Measurements from ENCODE around the gene KASH5.

KASH5 gene

DNA sequence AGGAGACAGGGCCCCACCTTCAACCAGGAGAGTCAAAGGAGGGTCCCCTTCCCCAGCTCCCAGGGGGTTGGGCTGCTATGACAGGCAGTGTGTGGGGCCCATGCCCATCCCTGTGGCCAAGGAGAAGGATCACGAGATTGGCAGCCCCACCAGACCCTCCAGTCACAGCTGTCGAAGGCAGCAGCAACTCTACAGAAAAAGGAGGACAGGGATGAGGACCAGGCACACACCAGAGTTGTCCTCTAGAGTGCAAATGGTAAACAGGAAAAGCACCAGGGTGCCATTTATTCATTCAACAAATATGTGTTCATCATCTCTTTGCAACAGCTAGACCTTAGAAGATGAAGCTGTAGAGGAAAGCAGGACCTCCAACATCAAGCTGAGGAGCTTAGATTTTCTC lies 31.1 kb downstream of the KASH5 start:
- no peaks in the 10 kb centered on the region for H3K36me3 ChIP-seq
- peak overlapping the region; percentile 73 for H3K27ac ChIP-seq
- H3K4me3 ChIP-seq (ENCODE audit: low read depth, low read length): no peak overlapping the region
- TF ChIP-seq, protein P1, sequence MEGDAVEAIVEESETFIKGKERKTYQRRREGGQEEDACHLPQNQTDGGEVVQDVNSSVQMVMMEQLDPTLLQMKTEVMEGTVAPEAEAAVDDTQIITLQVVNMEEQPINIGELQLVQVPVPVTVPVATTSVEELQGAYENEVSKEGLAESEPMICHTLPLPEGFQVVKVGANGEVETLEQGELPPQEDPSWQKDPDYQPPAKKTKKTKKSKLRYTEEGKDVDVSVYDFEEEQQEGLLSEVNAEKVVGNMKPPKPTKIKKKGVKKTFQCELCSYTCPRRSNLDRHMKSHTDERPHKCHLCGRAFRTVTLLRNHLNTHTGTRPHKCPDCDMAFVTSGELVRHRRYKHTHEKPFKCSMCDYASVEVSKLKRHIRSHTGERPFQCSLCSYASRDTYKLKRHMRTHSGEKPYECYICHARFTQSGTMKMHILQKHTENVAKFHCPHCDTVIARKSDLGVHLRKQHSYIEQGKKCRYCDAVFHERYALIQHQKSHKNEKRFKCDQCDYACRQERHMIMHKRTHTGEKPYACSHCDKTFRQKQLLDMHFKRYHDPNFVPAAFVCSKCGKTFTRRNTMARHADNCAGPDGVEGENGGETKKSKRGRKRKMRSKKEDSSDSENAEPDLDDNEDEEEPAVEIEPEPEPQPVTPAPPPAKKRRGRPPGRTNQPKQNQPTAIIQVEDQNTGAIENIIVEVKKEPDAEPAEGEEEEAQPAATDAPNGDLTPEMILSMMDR (IDR thresholded peaks at IDR 0.05; ENCODE audit: low read depth, low read length): no peak
- no peak for DNase-seq
- no peaks in the 10 kb centered on the region for H3K9me3 ChIP-seq (ENCODE audit: severe bottlenecking)
- H3K27me3 ChIP-seq (ENCODE audit: insufficient read depth, low read depth, severe bottlenecking): no peaks in the 10 kb centered on the region

DNA sequence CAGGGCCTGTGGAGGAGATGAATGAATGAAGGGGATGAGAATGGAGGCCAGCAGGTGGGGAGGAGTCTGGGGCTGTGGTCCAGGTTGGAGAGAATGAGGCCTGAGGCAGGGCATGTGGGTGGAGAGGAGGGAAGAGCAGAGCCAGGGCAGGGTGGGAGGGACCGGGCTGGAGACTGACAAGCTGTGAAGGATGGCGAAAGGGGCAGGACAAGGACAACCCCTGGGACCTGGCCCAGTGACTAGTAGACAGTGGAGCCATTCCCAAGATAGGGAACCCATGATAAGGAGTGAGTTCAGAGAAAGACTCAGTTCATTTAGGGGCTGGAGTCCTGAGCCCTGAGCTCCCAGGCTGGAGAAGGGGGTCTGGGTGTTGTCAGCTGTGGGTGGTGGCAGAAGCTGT lies 32.2 kb downstream of the KASH5 start:
- Histone ChIP-seq H3K9me3 (ENCODE audit: severe bottlenecking) (no peaks in the 10 kb centered on the region), H3K27me3 (ENCODE audit: insufficient read depth, low read depth, severe bottlenecking) (no peaks in the 10 kb centered on the region), H3K36me3 (no peaks in the 10 kb centered on the region), H3K4me3 (ENCODE audit: low read depth, low read length) (no peak overlapping the region), H3K27ac (no peak overlapping the region)
- DNase-seq: no peak
- TF ChIP-seq, protein P1 (IDR thresholded peaks at IDR 0.05; ENCODE audit: low read depth, low read length): no peak

DNA sequence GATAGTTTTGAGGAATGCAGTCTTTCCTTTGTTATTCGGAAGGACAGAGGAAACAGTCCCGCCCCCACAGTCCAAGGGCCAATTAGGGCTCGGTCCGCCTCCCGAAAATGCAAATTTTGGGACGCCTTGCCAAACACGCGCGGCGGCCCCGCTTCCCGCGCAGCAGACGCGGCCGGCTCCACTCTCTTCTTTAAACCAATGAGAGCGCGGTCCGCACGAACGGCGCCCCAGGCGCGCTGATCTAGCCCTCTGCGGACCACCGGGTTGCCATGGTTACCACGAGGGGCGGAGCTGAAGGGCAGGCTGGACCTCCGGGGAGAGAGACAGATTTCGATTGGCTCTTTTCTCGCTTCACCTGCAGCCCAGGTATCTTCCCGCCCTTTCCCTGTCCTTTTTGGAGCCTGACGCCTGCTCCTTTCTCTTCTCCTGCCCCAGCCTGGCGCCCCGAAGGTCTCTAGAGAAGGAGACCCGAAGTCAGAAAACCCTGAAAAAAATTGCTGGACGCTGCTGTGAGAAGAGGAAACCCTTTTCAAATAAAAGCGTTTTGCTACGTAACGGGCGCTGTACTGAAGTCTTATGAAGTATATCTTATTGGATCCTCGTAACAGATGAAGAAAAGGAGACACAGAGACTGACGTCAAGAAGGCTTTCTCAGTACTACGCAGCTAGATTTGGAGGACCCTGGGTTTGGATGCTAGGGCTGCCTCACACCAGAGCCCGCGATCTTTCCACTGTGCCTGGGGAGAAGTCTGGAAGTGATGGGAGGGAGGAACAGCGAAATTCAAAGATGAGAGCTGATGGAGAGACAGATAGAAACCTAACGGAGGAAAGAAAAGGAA lies 33.2 kb downstream of the KASH5 start:
- Histone ChIP-seq H3K9me3 (ENCODE audit: severe bottlenecking) (no peaks in the 10 kb centered on the region), H3K27me3 (ENCODE audit: insufficient read depth, low read depth, severe bottlenecking) (no peaks in the 10 kb centered on the region), H3K27ac (no peak overlapping the region), H3K4me3 (ENCODE audit: low read depth, low read length) (no peak overlapping the region), H3K36me3 (no peaks in the 10 kb centered on the region)
- TF ChIP-seq, protein P1 (IDR thresholded peaks at IDR 0.05; ENCODE audit: low read depth, low read length): no peak
- no peak for DNase-seq

DNA sequence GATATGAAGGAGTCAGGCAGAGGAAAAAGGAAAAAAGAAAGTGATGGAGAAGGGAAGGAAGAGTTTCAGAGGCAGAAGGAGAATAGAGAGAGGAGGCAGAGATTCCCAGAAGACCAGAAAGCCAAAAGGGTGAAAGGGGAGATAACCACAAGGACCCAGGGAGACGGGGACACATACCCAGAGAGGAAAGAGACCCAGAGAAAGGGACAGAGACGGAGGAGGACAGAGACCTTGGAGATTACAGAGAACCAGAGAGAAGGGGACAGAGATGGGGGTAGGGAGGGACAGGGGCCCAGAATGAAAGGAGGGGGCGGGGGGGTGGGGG lies 33.8 kb downstream of the KASH5 start:
- TF ChIP-seq, protein P1 (IDR thresholded peaks at IDR 0.05; ENCODE audit: low read depth, low read length): no peak
- Histone ChIP-seq H3K27ac (no peak overlapping the region), H3K27me3 (ENCODE audit: insufficient read depth, low read depth, severe bottlenecking) (no peaks in the 10 kb centered on the region)

DNA sequence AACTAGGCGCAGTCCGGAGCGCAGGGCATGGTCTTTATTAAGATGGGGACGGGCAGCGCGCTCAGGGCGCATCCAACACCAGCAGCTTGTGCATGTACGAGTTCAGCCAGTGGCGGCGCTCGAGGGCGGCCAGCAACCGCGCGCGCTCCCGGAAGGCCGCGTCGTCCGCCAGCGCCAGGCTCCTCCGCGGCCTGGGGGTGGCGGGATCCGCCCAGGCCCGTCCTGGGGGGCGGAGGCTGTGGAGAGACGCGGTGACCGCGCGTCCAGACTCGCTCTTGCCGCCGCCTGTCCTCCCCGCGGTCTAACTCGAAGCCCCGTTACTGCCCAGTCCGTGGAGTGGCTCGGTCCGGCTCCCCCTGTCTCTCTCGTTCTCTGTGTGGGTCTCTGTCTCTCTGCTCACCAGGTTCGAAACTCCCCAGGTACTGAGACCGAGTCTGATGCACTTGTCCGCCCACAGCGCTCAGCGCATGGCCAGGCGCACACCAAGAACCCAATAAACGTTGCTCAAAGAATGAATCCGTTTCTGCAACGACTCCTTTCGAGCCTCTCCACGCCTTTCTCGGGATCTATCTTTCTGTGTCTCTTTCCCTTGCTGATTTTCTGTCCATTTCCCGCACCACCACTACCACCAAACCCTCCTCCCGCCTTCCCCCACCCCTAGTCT lies 34.5 kb downstream of the KASH5 start:
- H3K27ac ChIP-seq: no peak overlapping the region
- no peak for DNase-seq
- H3K27me3 ChIP-seq (ENCODE audit: insufficient read depth, low read depth, severe bottlenecking): no peaks in the 10 kb centered on the region

More for the DNA sequence above, 33.8 kb downstream of the KASH5 start:
- DNase-seq: no peak
- Histone ChIP-seq H3K36me3 (no peaks in the 10 kb centered on the region), H3K9me3 (ENCODE audit: severe bottlenecking) (no peaks in the 10 kb centered on the region), H3K4me3 (ENCODE audit: low read depth, low read length) (no peak overlapping the region)

More for the DNA sequence above, 34.5 kb downstream of the KASH5 start:
- H3K4me3 ChIP-seq (ENCODE audit: low read depth, low read length): no peak overlapping the region
- TF ChIP-seq, protein P1 (IDR thresholded peaks at IDR 0.05; ENCODE audit: low read depth, low read length): no peak
- H3K9me3 ChIP-seq (ENCODE audit: severe bottlenecking): no peaks in the 10 kb centered on the region
- no peaks in the 10 kb centered on the region for H3K36me3 ChIP-seq

Measured in WERI-Rb-1 (cell line).